PC-3 (cell line): ENCODE results near the gene SCMH1.

ENCODE experiments used
- CTCF ChIP-seq: fragments of 300-600 bp; sonication (generic); conservative IDR thresholded peaks from 2 replicates; pipeline ENCODE4 v1.5.1; 2017; ENCODE audit warnings: antibody characterized with exemption, low read depth, mild to moderate bottlenecking, low read length
- EZH2 ChIP-seq: fragments of 300-600 bp; sonication (generic); IDR thresholded peaks from one replicate; pipeline ENCODE4 v1.6.1; 2017; ENCODE audit warnings: antibody characterized with exemption, mild to moderate bottlenecking, low read length; ENCODE audit not compliant: unreplicated experiment
- EZH2phosphoT487 ChIP-seq: fragments of 300-600 bp; sonication (generic); IDR thresholded peaks from 2 replicates; pipeline ENCODE4 v1.6.1; 2018; ENCODE audit warnings: mild to moderate bottlenecking, antibody characterized with exemption, low read length, borderline replicate concordance

GRCh38 chr1:41048540-41048939 is 193.6 kb downstream of the SCMH1 start:
- TF ChIP-seq CTCF (no peak), EZH2phosphoT487 (no peak), EZH2 (no peak)
